Neural progenitor cell (in vitro differentiated cells): ENCODE results near the gene KIF25. TPM values are rescaled to one million over a fixed set of nuclear protein-coding genes. Genes with fewer than 3 reads are reported as not detected.

ENCODE experiments used
- DNase-seq: peaks from one replicate; pipeline ENCODE4 v3.0.0-alpha.2; 2016; ENCODE audit warnings: low spot score
- H2AFZ ChIP-seq: fragments of 200-600 bp; sonication (generic); replicated peaks from 2 replicates; pipeline ENCODE4 v1.6.1; 2016; ENCODE audit warnings: antibody characterized with exemption
- H3F3A ChIP-seq: fragments of 200-600 bp; sonication (generic); 2 replicates; pipeline ENCODE4 v1.6.1; 2016; ENCODE audit warnings: antibody characterized with exemption, low read depth
- H3K27ac ChIP-seq: fragments of 200-600 bp; sonication (generic); 2 replicates; pipeline ENCODE4 v1.5.1; 2016; ENCODE audit warnings: mild to moderate bottlenecking
- H3K27me3 ChIP-seq: fragments of 200-600 bp; sonication (generic); 2 replicates; pipeline ENCODE4 v1.6.1; 2016; ENCODE audit warnings: mild to moderate bottlenecking, moderate library complexity
- H3K36me3 ChIP-seq: fragments of 200-600 bp; sonication (generic); 2 replicates; pipeline ENCODE4 v1.5.1; 2016
- H3K4me1 ChIP-seq: fragments of 200-600 bp; sonication (generic); 2 replicates; pipeline ENCODE4 v1.6.1; 2016; ENCODE audit warnings: mixed run types
- H3K4me2 ChIP-seq: fragments of 200-600 bp; sonication (generic); 2 replicates; pipeline ENCODE4 v1.6.1; 2016
- H3K4me3 ChIP-seq: fragments of 200-600 bp; sonication (generic); 2 replicates; pipeline ENCODE4 v1.5.1; 2016
- H3K79me2 ChIP-seq: fragments of 200-600 bp; sonication (generic); 2 replicates; pipeline ENCODE4 v1.6.1; 2016; ENCODE audit warnings: low read depth
- H3K9ac ChIP-seq: fragments of 200-600 bp; sonication (generic); 2 replicates; pipeline ENCODE4 v1.6.1; 2016
- H3K9me3 ChIP-seq: fragments of 200-600 bp; sonication (generic); 2 replicates; pipeline ENCODE4 v1.5.1; 2016; ENCODE audit warnings: low read depth
- H4K20me1 ChIP-seq: fragments of 200-600 bp; sonication (generic); 2 replicates; pipeline ENCODE4 v1.6.1; 2016; ENCODE audit warnings: low read depth
- H3K27ac Mint-ChIP-seq: 3 replicates; pipeline ENCODE4 v1.8.0; 2021; ENCODE audit warnings: mixed read lengths
- H3K27me3 Mint-ChIP-seq: 2 replicates; pipeline ENCODE4 v1.8.0; 2022; ENCODE audit warnings: low read depth, mild to moderate bottlenecking, inconsistent platforms, moderate library complexity, mixed read lengths; ENCODE audit not compliant: insufficient read depth
- H3K36me3 Mint-ChIP-seq: 3 replicates; pipeline ENCODE4 v1.8.0; 2021; ENCODE audit warnings: mixed read lengths
- H3K4me1 Mint-ChIP-seq: 3 replicates; pipeline ENCODE4 v1.8.0; 2021; ENCODE audit warnings: mixed read lengths
- H3K4me3 Mint-ChIP-seq: 3 replicates; pipeline ENCODE4 v1.8.0; 2021; ENCODE audit warnings: mild to moderate bottlenecking, moderate library complexity, mixed read lengths
- H3K9me3 Mint-ChIP-seq: 3 replicates; pipeline ENCODE4 v1.8.0; 2020; ENCODE audit warnings: mixed read lengths
- CTCF ChIP-seq: fragments of 200-600 bp; sonication (generic); IDR thresholded peaks from 2 replicates; pipeline ENCODE4 v1.5.1; 2017; ENCODE audit warnings: antibody characterized with exemption, mild to moderate bottlenecking
- EZH2 ChIP-seq: fragments of 200-600 bp; sonication (generic); IDR thresholded peaks from 2 replicates; pipeline ENCODE4 v1.6.1; 2017; ENCODE audit warnings: antibody characterized with exemption, mild to moderate bottlenecking, moderate library complexity
- EZH2phosphoT487 ChIP-seq: fragments of 200-600 bp; sonication (generic); IDR thresholded peaks from 2 replicates; pipeline ENCODE4 v1.6.1; 2017; ENCODE audit warnings: antibody characterized with exemption
- total RNA-seq: library from RNA; depleted of rRNA; stranded (reverse); fragments of >200 nt; gene quantifications from 2 replicates; pipeline ENCODE4 v1.2.3, GENCODE V29; 2015; ENCODE audit warnings: low replicate concordance

The KIF25 gene
- total RNA-seq, 1 donor from 2014 or later: 1.2 TPM

- H3K36me3 Mint-ChIP-seq: peaks cover 35% of the 10 kb centered on the region
These were observed 48.3 kb upstream of the KIF25 start for GRCh38 chr6:167949121-167949684.

GRCh38 chr6:167951781-167952511, 45.5 kb upstream of the KIF25 start:
- Mint-ChIP-seq H3K4me3 (no peak overlapping the region), H3K27me3 (no peaks in the 10 kb centered on the region), H3K9me3 (no peaks in the 10 kb centered on the region), H3K4me1 (no peaks in the 10 kb centered on the region), H3K27ac (no peak overlapping the region), H3K36me3 (peaks cover 38% of the 10 kb centered on the region)
- H3F3A ChIP-seq: no peaks in the 10 kb centered on the region
- peaks cover 20% of the 10 kb centered on the region for H3K36me3 ChIP-seq
- H3K4me3 ChIP-seq: no peak overlapping the region
- H3K79me2 ChIP-seq: peaks cover 26% of the 10 kb centered on the region
- TF ChIP-seq EZH2phosphoT487 (no peak), EZH2 (no peak), CTCF (no peak)
- H4K20me1 ChIP-seq: peaks cover 4% of the 10 kb centered on the region
- no peak overlapping the region for H3K9ac ChIP-seq
- no peak overlapping the region for H3K27ac ChIP-seq
- no peak overlapping the region for H3K4me2 ChIP-seq
- H2AFZ ChIP-seq: no peak overlapping the region
- no peaks in the 10 kb centered on the region for H3K9me3 ChIP-seq
- H3K4me1 ChIP-seq: no peaks in the 10 kb centered on the region
- no peaks in the 10 kb centered on the region for H3K27me3 ChIP-seq
- DNase-seq: no peak

More at GRCh38 chr6:167949121-167949684, 48.3 kb upstream of the KIF25 start:
- no peaks in the 10 kb centered on the region for H3K27me3 ChIP-seq
- H3K4me3 ChIP-seq: no peak overlapping the region
- H3K4me1 ChIP-seq: no peaks in the 10 kb centered on the region
- peaks cover 10% of the 10 kb centered on the region for H3K79me2 ChIP-seq
- no peak overlapping the region for H2AFZ ChIP-seq
- no peak overlapping the region for H3K4me3 Mint-ChIP-seq
- no peak overlapping the region for H3K4me2 ChIP-seq
- no peaks in the 10 kb centered on the region for H3K9me3 ChIP-seq
- H3K27ac Mint-ChIP-seq: no peak overlapping the region
- H3K36me3 ChIP-seq: peaks cover 35% of the 10 kb centered on the region
- H3K9ac ChIP-seq: no peak overlapping the region
- DNase-seq: no peak
- H4K20me1 ChIP-seq: no peaks in the 10 kb centered on the region
- TF ChIP-seq EZH2phosphoT487: no peak
- no peak for TF ChIP-seq EZH2
- TF ChIP-seq CTCF: no peak
- H3K4me1 Mint-ChIP-seq: no peaks in the 10 kb centered on the region
- H3K27me3 Mint-ChIP-seq: no peaks in the 10 kb centered on the region
- H3K9me3 Mint-ChIP-seq: no peaks in the 10 kb centered on the region
- no peaks in the 10 kb centered on the region for H3F3A ChIP-seq
- H3K27ac ChIP-seq: no peak overlapping the region

GRCh38 chr6:167952512-167952859, 45.0 kb upstream of the KIF25 start:
- H3K9me3 ChIP-seq: no peaks in the 10 kb centered on the region
- H4K20me1 ChIP-seq: peaks cover 9% of the 10 kb centered on the region
- no peaks in the 10 kb centered on the region for H3K27me3 ChIP-seq
- no peaks in the 10 kb centered on the region for H3F3A ChIP-seq
- no peaks in the 10 kb centered on the region for H3K9me3 Mint-ChIP-seq
- no peaks in the 10 kb centered on the region for H3K4me1 Mint-ChIP-seq
- H3K4me3 Mint-ChIP-seq: no peak overlapping the region
- no peak overlapping the region for H2AFZ ChIP-seq
- H3K4me2 ChIP-seq: no peak overlapping the region
- H3K9ac ChIP-seq: no peak overlapping the region
- no peaks in the 10 kb centered on the region for H3K4me1 ChIP-seq
- H3K4me3 ChIP-seq: no peak overlapping the region
- no peaks in the 10 kb centered on the region for H3K27me3 Mint-ChIP-seq
- no peak overlapping the region for H3K27ac ChIP-seq
- no peak overlapping the region for H3K27ac Mint-ChIP-seq
- H3K36me3 Mint-ChIP-seq: peaks cover 41% of the 10 kb centered on the region
- peaks cover 31% of the 10 kb centered on the region for H3K79me2 ChIP-seq
- no peak for DNase-seq
- no peak for TF ChIP-seq EZH2
- no peak for TF ChIP-seq EZH2phosphoT487
- no peak for TF ChIP-seq CTCF
- peaks cover 18% of the 10 kb centered on the region for H3K36me3 ChIP-seq
